SH-SY5Y (cell line): ENCODE data around the gene SRXN1.

Experiments used
- GATA2 ChIP-seq: IDR thresholded peaks from 2 replicates; pipeline ENCODE4 v1.6.1; 2011; ENCODE audit warnings: mild to moderate bottlenecking, low read depth, low read length
- GATA3 ChIP-seq: IDR thresholded peaks from 2 replicates; pipeline ENCODE4 v1.6.1; 2011; ENCODE audit warnings: low read depth, mild to moderate bottlenecking, low read length, moderate library complexity

GRCh38 chr20:672963-673602 lies 20.1 kb upstream of the SRXN1 start:
- TF ChIP-seq GATA2, result no peak
- no peak for TF ChIP-seq GATA3
